Thyroid gland (tissue), 4 donors: ENCODE data around the gene OR51E1. TPM values are rescaled to one million over a fixed set of nuclear protein-coding genes. Genes with fewer than 3 reads are reported as not detected.

Experiments used
- DNase-seq, 2 donors: peaks; one replicate each; pipeline ENCODE4 v3.0.0-alpha.2; 2019
- H3K27ac ChIP-seq, 3 donors: fragments of 200-600 bp; sonication (generic); 1 replicate in 2 of 3; 2 replicates in 1 of 3; pipeline ENCODE4 v1.5.1; 2016 to 2019; ENCODE audit warnings: mild to moderate bottlenecking in 1 of 3, moderate library complexity in 1 of 3
- H3K27me3 ChIP-seq: fragments of 200-600 bp; sonication (generic); one replicate; pipeline ENCODE4 v1.5.1; 2019
- H3K36me3 ChIP-seq, 2 donors: fragments of 200-600 bp; sonication (generic); one replicate each; pipeline ENCODE4 v1.5.1; 2016 to 2019
- H3K4me1 ChIP-seq, 2 donors: fragments of 200-600 bp; sonication (generic); one replicate each; pipeline ENCODE4 v1.5.1; 2017 to 2019
- H3K4me3 ChIP-seq, 3 donors: fragments of 200-600 bp; sonication (generic); replicated peaks in 1 of 3; 1 replicate in 2 of 3; 2 replicates in 1 of 3; pipeline ENCODE4 v1.5.1; 2016; ENCODE audit warnings: mild to moderate bottlenecking in 1 of 3
- H3K9me3 ChIP-seq: fragments of 200-600 bp; sonication (generic); one replicate; pipeline ENCODE4 v1.5.1; 2017
- POLR2A ChIP-seq, 2 donors: fragments of 450-650 bp; IDR thresholded peaks; one replicate each; pipeline ENCODE4 v1.6.1; 2017; ENCODE audit warnings: antibody characterized with exemption in 2 of 2, mild to moderate bottlenecking in 2 of 2, moderate library complexity in 1 of 2
- WGBS, 2 donors: methylation state at CpG; one replicate each; pipeline ENCODE4 v1.1.5; 2017; 5-methylcytosine and 5-hydroxymethylcytosine counted together
- intact Hi-C: fragments of 100-400 bp; cut with DNase I; formaldehyde crosslinking; loops from one replicate; pipeline ENCODE4 v1.15.1; 2023
- total RNA-seq, 4 donors: library from RNA; depleted of rRNA; stranded (reverse); fragments of >200 nt; gene quantifications; one replicate each; pipeline ENCODE4 v1.2.3, GENCODE V29; 2016
- TF ChIP-seq, protein P1 (sequence below), 6 experiments: fragments of 200-600 bp in 3 of 6; fragments of 450-650 bp in 3 of 6; sonication (generic) in 3 of 6; IDR thresholded peaks; one replicate each; pipeline ENCODE4 v1.5.1; 2016 to 2019; ENCODE audit warnings: antibody characterized with exemption in 6 of 6, mild to moderate bottlenecking in 2 of 6, inconsistent platforms in 1 of 6, moderate library complexity in 1 of 6

The OR51E1 gene
- total RNA-seq, 4 donors from 2014 or later: 0.21 to 0.54 (median 0.22) TPM; not detected in 1

GRCh38 chr11:4607781-4608666 is 35.8 kb upstream of the OR51E1 start, which contains the start of gene TRIM68:
TSS of gene TRIM68 (minus strand) at chr11:4608231. CDS start at chr11:4605504, 2,727 bp downstream.
- peaks cover 2 to 3% of the 10 kb centered on the region in 2 donors for H3K36me3 ChIP-seq
- TF ChIP-seq, protein P1, sequence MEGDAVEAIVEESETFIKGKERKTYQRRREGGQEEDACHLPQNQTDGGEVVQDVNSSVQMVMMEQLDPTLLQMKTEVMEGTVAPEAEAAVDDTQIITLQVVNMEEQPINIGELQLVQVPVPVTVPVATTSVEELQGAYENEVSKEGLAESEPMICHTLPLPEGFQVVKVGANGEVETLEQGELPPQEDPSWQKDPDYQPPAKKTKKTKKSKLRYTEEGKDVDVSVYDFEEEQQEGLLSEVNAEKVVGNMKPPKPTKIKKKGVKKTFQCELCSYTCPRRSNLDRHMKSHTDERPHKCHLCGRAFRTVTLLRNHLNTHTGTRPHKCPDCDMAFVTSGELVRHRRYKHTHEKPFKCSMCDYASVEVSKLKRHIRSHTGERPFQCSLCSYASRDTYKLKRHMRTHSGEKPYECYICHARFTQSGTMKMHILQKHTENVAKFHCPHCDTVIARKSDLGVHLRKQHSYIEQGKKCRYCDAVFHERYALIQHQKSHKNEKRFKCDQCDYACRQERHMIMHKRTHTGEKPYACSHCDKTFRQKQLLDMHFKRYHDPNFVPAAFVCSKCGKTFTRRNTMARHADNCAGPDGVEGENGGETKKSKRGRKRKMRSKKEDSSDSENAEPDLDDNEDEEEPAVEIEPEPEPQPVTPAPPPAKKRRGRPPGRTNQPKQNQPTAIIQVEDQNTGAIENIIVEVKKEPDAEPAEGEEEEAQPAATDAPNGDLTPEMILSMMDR (IDR thresholded peaks at IDR 0.05): peak in 2 of 6 experiments; percentile 18 to 28
- TF ChIP-seq POLR2A (IDR thresholded peaks at IDR 0.05): peak in 1 of 2 donors; percentile 90
- intact Hi-C loops: no loop called here
- peaks cover 7 to 16% of the 10 kb centered on the region in 2 donors for H3K4me1 ChIP-seq
- H3K27ac ChIP-seq: peak within 1 kb of the TSS; percentile 79 to 82 (median 81)
- 5 to 6% methylated on average over 26 to 40 of the region's 43 CpGs for WGBS, 2 donors
- peak within 1 kb of the TSS; percentile 49 to 66 (median 56) for H3K4me3 ChIP-seq
- peak; percentile 97 to 98 for DNase-seq
- H3K9me3 ChIP-seq: no peaks in the 10 kb centered on the region
- H3K27me3 ChIP-seq: no peaks in the 10 kb centered on the region

GRCh38 chr11:4610258-4610935 is 33.4 kb upstream of the OR51E1 start:
- peaks cover 7 to 16% of the 10 kb centered on the region in 2 donors for H3K4me1 ChIP-seq
- TF ChIP-seq, protein P1 (IDR thresholded peaks at IDR 0.05): no peak
- no peak for TF ChIP-seq POLR2A (IDR thresholded peaks at IDR 0.05)
- DNase-seq: no peak
- H3K27me3 ChIP-seq: no peaks in the 10 kb centered on the region
- H3K27ac ChIP-seq: no peak overlapping the region
- WGBS, 2 donors: 58 to 60% methylated on average over 3 of the region's 3 CpGs
- no peak overlapping the region for H3K4me3 ChIP-seq
- intact Hi-C loops: no loop called here
- H3K9me3 ChIP-seq: no peaks in the 10 kb centered on the region
- H3K36me3 ChIP-seq: no peaks in the 10 kb centered on the region

GRCh38 chr11:4611986-4612385 is 31.8 kb upstream of the OR51E1 start:
- Histone ChIP-seq H3K9me3 (no peaks in the 10 kb centered on the region), H3K27me3 (no peaks in the 10 kb centered on the region), H3K4me3 (no peak overlapping the region), H3K4me1 (peaks cover under 1 to 8% of the 10 kb centered on the region in 2 donors), H3K27ac (no peak overlapping the region), H3K36me3 (no peaks in the 10 kb centered on the region)
- WGBS, 2 donors: 90 to 94% methylated on average over 2 of the region's 2 CpGs
- intact Hi-C loops: no loop called here
- no peak for TF ChIP-seq POLR2A (IDR thresholded peaks at IDR 0.05)
- TF ChIP-seq, protein P1 (IDR thresholded peaks at IDR 0.05): no peak
- no peak for DNase-seq

GRCh38 chr11:4615856-4616444 is 27.8 kb upstream of the OR51E1 start:
- no peaks in the 10 kb centered on the region for H3K4me1 ChIP-seq
- H3K27me3 ChIP-seq: no peaks in the 10 kb centered on the region
- DNase-seq: no peak
- H3K27ac ChIP-seq: no peak overlapping the region
- H3K9me3 ChIP-seq: no peaks in the 10 kb centered on the region
- no peaks in the 10 kb centered on the region for H3K36me3 ChIP-seq
- intact Hi-C loops: no loop called here
- TF ChIP-seq, protein P1 (IDR thresholded peaks at IDR 0.05): no peak
- TF ChIP-seq POLR2A (IDR thresholded peaks at IDR 0.05): no peak
- no peak overlapping the region for H3K4me3 ChIP-seq
